ENCODE results near the gene FCAMR.

DNA sequence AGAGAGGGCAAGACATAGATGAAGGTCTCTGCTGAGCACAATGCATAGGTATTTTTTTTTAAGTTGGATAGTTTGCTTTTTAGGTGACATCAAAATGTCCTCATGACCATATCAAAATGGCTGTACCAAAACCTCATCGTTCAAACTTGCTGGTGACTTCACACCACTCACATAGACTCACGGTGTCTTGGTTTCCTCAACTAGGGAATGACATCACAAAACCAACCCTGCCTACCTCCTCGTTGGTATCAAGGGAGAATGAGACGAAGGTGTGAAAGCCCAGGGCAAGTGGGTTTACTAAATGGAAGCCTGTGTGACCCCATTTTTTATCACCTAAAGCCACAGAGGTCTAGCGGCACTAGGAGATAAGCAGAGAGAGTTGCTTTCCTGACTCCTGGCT is 25.6 kb downstream of the FCAMR start:
- no peak for TF ChIP-seq CTCF (IDR thresholded peaks at IDR 0.05)
- TF ChIP-seq POLR2A (IDR thresholded peaks at IDR 0.05), result no peak
